Hindlimb muscle (tissue), 1 donor: Measurements from ENCODE around the gene IST1. TPM values are rescaled to one million over a fixed set of nuclear protein-coding genes. Genes with fewer than 3 reads are reported as not detected.

ENCODE experiments used
- DNase-seq: peaks from one replicate; pipeline ENCODE4 v3.0.0-alpha.2; 2013
- polyA plus RNA-seq: library from polyadenylated mRNA; unstranded; fragments of 120-200 nt; gene quantifications from one replicate; pipeline ENCODE4 v1.2.1, GENCODE V29; 2013; ENCODE audit not compliant: insufficient read length

IST1 gene
- polyA plus RNA-seq, 1 donor: 154 TPM

GRCh38 chr16:71965223-71965622 lies 69.9 kb downstream of the IST1 start:
- no peak for DNase-seq

GRCh38 chr16:71966932-71967331 lies 71.6 kb downstream of the IST1 start:
- DNase-seq: no peak

- DNase-seq: no peak
These were observed 74.0 kb downstream of the IST1 start for GRCh38 chr16:71969353-71969752.

- no peak for DNase-seq
These were observed 76.2 kb downstream of the IST1 start for GRCh38 chr16:71971571-71971970.

- no peak for DNase-seq
These were observed 77.0 kb downstream of the IST1 start for GRCh38 chr16:71972356-71972755.

- no peak for DNase-seq
These were observed 77.7 kb downstream of the IST1 start for GRCh38 chr16:71973001-71973400.

GRCh38 chr16:71974068-71974818 lies 78.9 kb downstream of the IST1 start:
- DNase-seq: no peak

Other genes starting within 250 kb of the IST1 start
- 6.3 TPM for gene PHLPP2, start 170.8 kb upstream of the IST1 start, polyA plus RNA-seq
- gene AP1G1, start 86.7 kb upstream of the IST1 start, polyA plus RNA-seq: 49.0 TPM
- gene ATXN1L, start 49.6 kb upstream of the IST1 start, polyA plus RNA-seq: 17.8 TPM
- 10.4 TPM for gene ZNF821, start 11.3 kb upstream of the IST1 start, polyA plus RNA-seq
- gene PKD1L3, start 104.9 kb downstream of the IST1 start, polyA plus RNA-seq: not detected
- gene DHODH, start 113.2 kb downstream of the IST1 start, polyA plus RNA-seq: 13.0 TPM
- 1.2 TPM for gene HP, start 159.0 kb downstream of the IST1 start, polyA plus RNA-seq
- 0.21 TPM for gene HPR, start 167.7 kb downstream of the IST1 start, polyA plus RNA-seq
- 14.8 TPM for gene TXNL4B, start 198.1 kb downstream of the IST1 start, polyA plus RNA-seq
- gene DHX38, start 198.3 kb downstream of the IST1 start, polyA plus RNA-seq: 52.4 TPM